ENCODE data around the gene CA11. TPM values are rescaled to one million over a fixed set of nuclear protein-coding genes. Genes with fewer than 3 reads are reported as not detected.

The CA11 gene
- total and polyA plus RNA-seq, 3 experiments from 2014 or later = 8.3 to 13.0 (median 12.7) TPM

GRCh38 chr19:48645620-48646000 lies 377 bp downstream of the CA11 start:
- peaks cover 40% of the 10 kb centered on the region for H3K4me1 ChIP-seq (ENCODE audit: insufficient read depth, low read length)
- Mint-ChIP-seq H3K4me1 (peaks cover 36 to 55% (median 39%) of the 10 kb centered on the region in 3 donors), H3K27me3 (no peaks in the 10 kb centered on the region), H3K27ac (peak overlapping the region; percentile 83 to 97 (median 93)), H3K9me3 (no peaks in the 10 kb centered on the region), H3K4me3 (peak overlapping the region; percentile 85 to 95 (median 87)), H3K36me3 (no peaks in the 10 kb centered on the region)
- no peaks in the 10 kb centered on the region for H3K9me3 ChIP-seq (ENCODE audit: low read length)
- ChIA-PET POLR2A (interaction anchor here (0.6 to 2.4 kb wide), 12 partner anchors 8 to 316 kb away, joined by 3 to 15 read pairs (median 4); partner anchors contain the start of genes DBP, RPL18 and SPHK2), CTCF (interaction anchor here (0.7 to 3.1 kb wide), 21 partner anchors 8 to 348 kb away, joined by 3 to 34 read pairs (median 5); partner anchors contain the start of genes DBP, HSD17B14, RASIP1 and RPL18)
- DNase-seq = peak in 1 of 5 donors; percentile 27
- H3K36me3 ChIP-seq (ENCODE audit: insufficient read depth, low read length) = no peaks in the 10 kb centered on the region
- peak overlapping the region; percentile 90 for H3K4me3 ChIP-seq (ENCODE audit: low read length)
- no peaks in the 10 kb centered on the region for H3K27me3 ChIP-seq (ENCODE audit: insufficient read depth, low read length, poor library complexity, severe bottlenecking)
- H3K27ac ChIP-seq (ENCODE audit: low read depth, low read length) = peak overlapping the region; percentile 52

GRCh38 chr19:48644839-48645619 lies 958 bp downstream of the CA11 start:
- POLR2A ChIA-PET = interaction anchor here (0.6 to 2.4 kb wide), 12 partner anchors 8 to 317 kb away, joined by 3 to 15 read pairs (median 4); partner anchors contain the start of gene DBP
- Histone ChIP-seq H3K4me1 (ENCODE audit: insufficient read depth, low read length) (peaks cover 40% of the 10 kb centered on the region), H3K27ac (ENCODE audit: low read depth, low read length) (peak overlapping the region; percentile 52)

GRCh38 chr19:48644355-48644754 lies 1.6 kb downstream of the CA11 start:
- H3K9me3 ChIP-seq (ENCODE audit: low read length) = no peaks in the 10 kb centered on the region
- peak overlapping the region in 4 of 7 donors; percentile 23 to 92 (median 41) for H3K4me3 Mint-ChIP-seq
- CTCF ChIA-PET = interaction anchor here (0.6 to 3.1 kb wide), 8 partner anchors 10 to 151 kb away, joined by 3 to 34 read pairs (median 8); partner anchors contain the start of genes RPL18 and SPHK2
- peaks cover 39% of the 10 kb centered on the region for H3K4me1 ChIP-seq (ENCODE audit: insufficient read depth, low read length)
- H3K36me3 Mint-ChIP-seq = no peaks in the 10 kb centered on the region
- no peaks in the 10 kb centered on the region for H3K36me3 ChIP-seq (ENCODE audit: insufficient read depth, low read length)
- no peak overlapping the region for H3K27ac ChIP-seq (ENCODE audit: low read depth, low read length)
- peaks cover 37 to 58% (median 40%) of the 10 kb centered on the region in 3 donors for H3K4me1 Mint-ChIP-seq
- H3K27ac Mint-ChIP-seq = peak overlapping the region in 4 of 8 donors; percentile 48 to 97 (median 79)
- H3K27me3 Mint-ChIP-seq = no peaks in the 10 kb centered on the region
- no peaks in the 10 kb centered on the region for H3K9me3 Mint-ChIP-seq
- POLR2A ChIA-PET = interaction anchor here (1.4 to 2.4 kb wide), 2 partner anchors 10 to 16 kb away, joined by 3 to 13 read pairs; no protein-coding TSS in a partner anchor
- H3K4me3 ChIP-seq (ENCODE audit: low read length) = no peak overlapping the region
- H3K27me3 ChIP-seq (ENCODE audit: insufficient read depth, low read length, poor library complexity, severe bottlenecking) = no peaks in the 10 kb centered on the region
- DNase-seq = no peak

More at GRCh38 chr19:48644839-48645619, 958 bp downstream of the CA11 start:
- no peaks in the 10 kb centered on the region for H3K27me3 Mint-ChIP-seq
- H3K36me3 ChIP-seq (ENCODE audit: insufficient read depth, low read length) = no peaks in the 10 kb centered on the region
- H3K9me3 ChIP-seq (ENCODE audit: low read length) = no peaks in the 10 kb centered on the region
- no peaks in the 10 kb centered on the region for H3K36me3 Mint-ChIP-seq
- DNase-seq = peak; percentile 56 to 83 (median 69)
- peak overlapping the region; percentile 85 to 95 (median 87) for H3K4me3 Mint-ChIP-seq
- no peaks in the 10 kb centered on the region for H3K9me3 Mint-ChIP-seq
- CTCF ChIA-PET = interaction anchor here (0.7 to 3.1 kb wide), 20 partner anchors 8 to 349 kb away, joined by 3 to 34 read pairs (median 5); partner anchors contain the start of genes DBP, HSD17B14, RASIP1 and RPL18
- peaks cover 37 to 56% (median 40%) of the 10 kb centered on the region in 3 donors for H3K4me1 Mint-ChIP-seq
- H3K27ac Mint-ChIP-seq = peak overlapping the region; percentile 60 to 97 (median 91)
- H3K4me3 ChIP-seq (ENCODE audit: low read length) = peak overlapping the region; percentile 90
- H3K27me3 ChIP-seq (ENCODE audit: insufficient read depth, low read length, poor library complexity, severe bottlenecking) = no peaks in the 10 kb centered on the region

- Histone ChIP-seq H3K27me3 (ENCODE audit: insufficient read depth, low read length, poor library complexity, severe bottlenecking) (no peaks in the 10 kb centered on the region), H3K36me3 (ENCODE audit: insufficient read depth, low read length) (no peaks in the 10 kb centered on the region), H3K9me3 (ENCODE audit: low read length) (no peaks in the 10 kb centered on the region), H3K27ac (ENCODE audit: low read depth, low read length) (no peak overlapping the region), H3K4me3 (ENCODE audit: low read length) (no peak overlapping the region), H3K4me1 (ENCODE audit: insufficient read depth, low read length) (peaks cover 48% of the 10 kb centered on the region)
- ChIA-PET POLR2A (no interaction called here), CTCF (interaction anchor here (2.0 kb wide), 1 partner anchor 10 kb away, joined by 4 read pairs; no protein-coding TSS in a partner anchor)
- H3K4me3 Mint-ChIP-seq = peak overlapping the region in 1 of 7 donors; percentile 19
- no peak for DNase-seq
- H3K9me3 Mint-ChIP-seq = no peaks in the 10 kb centered on the region
- peaks cover 0 to 2% of the 10 kb centered on the region in 2 donors for H3K27me3 Mint-ChIP-seq
- H3K36me3 Mint-ChIP-seq = peaks cover 0 to 2% (median 0%) of the 10 kb centered on the region in 3 donors
- peak overlapping the region in 1 of 8 donors; percentile 26 for H3K27ac Mint-ChIP-seq
- H3K4me1 Mint-ChIP-seq = peaks cover 43 to 63% (median 44%) of the 10 kb centered on the region in 3 donors
Measured at GRCh38 chr19:48642862-48643261, 3.1 kb downstream of the CA11 start.

- peaks cover 0 to 8% (median 0%) of the 10 kb centered on the region in 3 donors for H3K36me3 Mint-ChIP-seq
- H3K27me3 Mint-ChIP-seq = peaks cover 0 to 2% of the 10 kb centered on the region in 2 donors
- Histone ChIP-seq H3K4me3 (ENCODE audit: low read length) (no peak overlapping the region), H3K4me1 (ENCODE audit: insufficient read depth, low read length) (peaks cover 38% of the 10 kb centered on the region), H3K27me3 (ENCODE audit: insufficient read depth, low read length, poor library complexity, severe bottlenecking) (no peaks in the 10 kb centered on the region), H3K9me3 (ENCODE audit: low read length) (no peaks in the 10 kb centered on the region), H3K27ac (ENCODE audit: low read depth, low read length) (no peak overlapping the region), H3K36me3 (ENCODE audit: insufficient read depth, low read length) (no peaks in the 10 kb centered on the region)
- POLR2A ChIA-PET = no interaction called here
- no peaks in the 10 kb centered on the region for H3K9me3 Mint-ChIP-seq
- peak overlapping the region in 1 of 7 donors; percentile 57 for H3K4me3 Mint-ChIP-seq
- H3K27ac Mint-ChIP-seq = no peak overlapping the region
- CTCF ChIA-PET = interaction anchor here (0.9 to 2.0 kb wide), 4 partner anchors 9 to 20 kb away, joined by 3 to 4 read pairs (median 4); no protein-coding TSS in a partner anchor
- DNase-seq = no peak
- peaks cover 36 to 59% (median 41%) of the 10 kb centered on the region in 3 donors for H3K4me1 Mint-ChIP-seq
Measured at GRCh38 chr19:48641850-48642249, 4.1 kb downstream of the CA11 start.

- Mint-ChIP-seq H3K27ac (peak overlapping the region; percentile 35 to 99 (median 78)), H3K4me3 (peak overlapping the region; percentile 32 to 89 (median 61)), H3K4me1 (peaks cover 30 to 52% (median 39%) of the 10 kb centered on the region in 3 donors), H3K27me3 (peaks cover 0 to 2% of the 10 kb centered on the region in 2 donors), H3K9me3 (peaks cover 0 to 1% (median 0%) of the 10 kb centered on the region in 5 donors), H3K36me3 (peaks cover 0 to 13% (median 0%) of the 10 kb centered on the region in 3 donors)
- POLR2A ChIA-PET = interaction anchor here (0.6 to 0.7 kb wide), 3 partner anchors 13 to 860 kb away, joined by 3 to 7 read pairs (median 4); no protein-coding TSS in a partner anchor
- CTCF ChIA-PET = no interaction called here
- Histone ChIP-seq H3K27me3 (ENCODE audit: insufficient read depth, low read length, poor library complexity, severe bottlenecking) (no peaks in the 10 kb centered on the region), H3K36me3 (ENCODE audit: insufficient read depth, low read length) (no peaks in the 10 kb centered on the region), H3K9me3 (ENCODE audit: low read length) (no peaks in the 10 kb centered on the region), H3K4me3 (ENCODE audit: low read length) (peak overlapping the region; percentile 93), H3K4me1 (ENCODE audit: insufficient read depth, low read length) (peaks cover 29% of the 10 kb centered on the region), H3K27ac (ENCODE audit: low read depth, low read length) (peak overlapping the region; percentile 97)
- no peak for DNase-seq
Measured at GRCh38 chr19:48639483-48640375, 6.3 kb downstream of the CA11 start.

GRCh38 chr19:48638831-48639381 lies 7.1 kb downstream of the CA11 start:
- peaks cover 30% of the 10 kb centered on the region for H3K4me1 ChIP-seq (ENCODE audit: insufficient read depth, low read length)
- CTCF ChIA-PET = no interaction called here
- Mint-ChIP-seq H3K4me1 (peaks cover 35 to 56% (median 39%) of the 10 kb centered on the region in 3 donors), H3K9me3 (peaks cover 0 to 2% (median 0%) of the 10 kb centered on the region in 5 donors), H3K27me3 (peaks cover 0 to 2% of the 10 kb centered on the region in 2 donors), H3K27ac (peak overlapping the region; percentile 82 to 100 (median 96)), H3K36me3 (peaks cover 0 to 18% (median 0%) of the 10 kb centered on the region in 3 donors), H3K4me3 (peak overlapping the region; percentile 84 to 100 (median 98))
- POLR2A ChIA-PET = interaction anchor here (0.6 kb wide), 1 partner anchor 137 kb away, joined by 3 read pairs; no protein-coding TSS in a partner anchor
- H3K36me3 ChIP-seq (ENCODE audit: insufficient read depth, low read length) = no peaks in the 10 kb centered on the region
- no peaks in the 10 kb centered on the region for H3K9me3 ChIP-seq (ENCODE audit: low read length)
- peak overlapping the region; percentile 97 for H3K27ac ChIP-seq (ENCODE audit: low read depth, low read length)
- peak overlapping the region; percentile 93 for H3K4me3 ChIP-seq (ENCODE audit: low read length)
- H3K27me3 ChIP-seq (ENCODE audit: insufficient read depth, low read length, poor library complexity, severe bottlenecking) = no peaks in the 10 kb centered on the region
- DNase-seq = no peak

Data from CD8-positive, alpha-beta memory T cell (primary cell).